ENCODE data around the gene CEACAM6. TPM values are rescaled to one million over a fixed set of nuclear protein-coding genes. Genes with fewer than 3 reads are reported as not detected.

Gene CEACAM6
- total and polyA plus RNA-seq, 9 of the 15 experiments (the other 6 are each of a cell fraction or from before 2014, with no cell fraction given), result 0.24 TPM; not detected in 8

DNA sequence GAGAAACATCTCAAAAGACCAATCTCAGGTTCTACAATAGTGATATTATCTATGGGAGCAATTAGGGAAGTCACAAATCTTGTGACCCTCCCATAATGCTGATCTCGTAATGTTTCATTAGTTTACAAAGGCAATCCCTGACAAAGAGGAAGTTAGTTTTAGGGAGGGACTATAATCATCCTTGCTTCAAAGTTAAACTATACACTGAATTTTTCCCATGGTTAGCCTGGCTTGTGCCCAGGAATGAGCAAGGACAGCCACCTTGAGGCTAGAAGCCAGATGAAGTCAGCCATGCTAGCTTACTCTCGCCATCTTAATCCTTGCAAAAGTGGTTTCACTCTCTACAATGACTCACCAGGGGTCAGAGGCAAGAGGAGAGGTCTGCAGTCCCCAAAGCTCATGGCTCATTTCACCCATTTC lies 46.5 kb downstream of the CEACAM6 start:
- no TSS peak for BruUV-seq (replicated peaks)
- Histone ChIP-seq H3K9ac (ENCODE audit: insufficient read depth in 1 of 2, low read depth in 2 of 2, low read length in 2 of 2) (no peak overlapping the region), H3K79me2 (ENCODE audit: control insufficient read depth, insufficient read depth, low read length) (no peaks in the 10 kb centered on the region), H3K36me3 (ENCODE audit: control insufficient read depth, insufficient read depth, low read length) (no peaks in the 10 kb centered on the region), H3K27me3 (ENCODE audit: control insufficient read depth in 2 of 2, insufficient read depth in 2 of 2, low read length in 2 of 2) (peaks cover 11 to 36% of the 10 kb centered on the region in 2 experiments), H3K4me2 (ENCODE audit: insufficient read depth, low read length) (no peak overlapping the region), H3K9me3 (replicated peaks; ENCODE audit: control insufficient read depth, insufficient read depth, low read depth, low read length) (no peaks in the 10 kb centered on the region), H2AFZ (ENCODE audit: low read depth, low read length) (no peak overlapping the region), H3K4me1 (replicated peaks in 1 of 2; ENCODE audit: control insufficient read depth in 2 of 2, insufficient read depth in 2 of 2, low read length in 2 of 2) (no peaks in the 10 kb centered on the region), H3K4me3 (no peak overlapping the region), H4K20me1 (replicated peaks; ENCODE audit: control insufficient read depth, insufficient read depth, low read length) (no peaks in the 10 kb centered on the region), H3K27ac (ENCODE audit: extremely low read depth, low read depth, low read length) (no peak overlapping the region), H3K9me1 (ENCODE audit: control insufficient read depth, insufficient read depth, low read length) (no peaks in the 10 kb centered on the region)
- intact Hi-C loops (cut with micrococcal nuclease), result no loop called here
- no peak for ATAC-seq
- no peak for FAIRE-seq
- WGBS (ENCODE audit: insufficient coverage, low coverage, missing lambda C conversion rate), result 0% methylated on average over 2 of the region's 2 CpGs
- CTCF ChIA-PET (ENCODE audit: low intra/inter-chr PET ratio), result no interaction called here
- POLR2A ChIA-PET, result interaction anchor here (0.6 to 0.8 kb wide), 2 partner anchors 9 to 434 kb away, joined by 3 read pairs; no protein-coding TSS in a partner anchor
- DNase-seq (ENCODE audit: extremely low read depth in 1 of 4, low spot score in 3 of 4), result no peak
- in situ Hi-C loops (cut with MboI), result no loop called here
- TF ChIP-seq RCOR1 (IDR thresholded peaks at IDR 0.05; ENCODE audit: borderline replicate concordance in 1 of 2, low read depth in 2 of 2, low read length in 2 of 2), result 0 out of 4 replicates have a peak, but pooled peaks of 1 of the 2 experiments have one; percentile 12
- TF ChIP-seq HDGF (IDR thresholded peaks at IDR 0.05), result no peak
- no peak for TF ChIP-seq ZNF41 (CRISPR knock-in tag; conservative IDR thresholded peaks at IDR 0.05)
- TF ChIP-seq RFX1 (IDR thresholded peaks at IDR 0.05), result no peak
- TF ChIP-seq ZNF830 (CRISPR knock-in tag; IDR thresholded peaks at IDR 0.05), result no peak
- peak; percentile 40; the same call in 1 of the 2 replicates for TF ChIP-seq SOX6 (IDR thresholded peaks at IDR 0.05)
- TF ChIP-seq MEIS2 (IDR thresholded peaks at IDR 0.05; ENCODE audit: partially characterized antibody), result peak; percentile 7
- TF ChIP-seq, protein P1, sequence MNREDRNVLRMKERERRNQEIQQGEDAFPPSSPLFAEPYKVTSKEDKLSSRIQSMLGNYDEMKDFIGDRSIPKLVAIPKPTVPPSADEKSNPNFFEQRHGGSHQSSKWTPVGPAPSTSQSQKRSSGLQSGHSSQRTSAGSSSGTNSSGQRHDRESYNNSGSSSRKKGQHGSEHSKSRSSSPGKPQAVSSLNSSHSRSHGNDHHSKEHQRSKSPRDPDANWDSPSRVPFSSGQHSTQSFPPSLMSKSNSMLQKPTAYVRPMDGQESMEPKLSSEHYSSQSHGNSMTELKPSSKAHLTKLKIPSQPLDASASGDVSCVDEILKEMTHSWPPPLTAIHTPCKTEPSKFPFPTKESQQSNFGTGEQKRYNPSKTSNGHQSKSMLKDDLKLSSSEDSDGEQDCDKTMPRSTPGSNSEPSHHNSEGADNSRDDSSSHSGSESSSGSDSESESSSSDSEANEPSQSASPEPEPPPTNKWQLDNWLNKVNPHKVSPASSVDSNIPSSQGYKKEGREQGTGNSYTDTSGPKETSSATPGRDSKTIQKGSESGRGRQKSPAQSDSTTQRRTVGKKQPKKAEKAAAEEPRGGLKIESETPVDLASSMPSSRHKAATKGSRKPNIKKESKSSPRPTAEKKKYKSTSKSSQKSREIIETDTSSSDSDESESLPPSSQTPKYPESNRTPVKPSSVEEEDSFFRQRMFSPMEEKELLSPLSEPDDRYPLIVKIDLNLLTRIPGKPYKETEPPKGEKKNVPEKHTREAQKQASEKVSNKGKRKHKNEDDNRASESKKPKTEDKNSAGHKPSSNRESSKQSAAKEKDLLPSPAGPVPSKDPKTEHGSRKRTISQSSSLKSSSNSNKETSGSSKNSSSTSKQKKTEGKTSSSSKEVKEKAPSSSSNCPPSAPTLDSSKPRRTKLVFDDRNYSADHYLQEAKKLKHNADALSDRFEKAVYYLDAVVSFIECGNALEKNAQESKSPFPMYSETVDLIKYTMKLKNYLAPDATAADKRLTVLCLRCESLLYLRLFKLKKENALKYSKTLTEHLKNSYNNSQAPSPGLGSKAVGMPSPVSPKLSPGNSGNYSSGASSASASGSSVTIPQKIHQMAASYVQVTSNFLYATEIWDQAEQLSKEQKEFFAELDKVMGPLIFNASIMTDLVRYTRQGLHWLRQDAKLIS (CRISPR knock-in tag; IDR thresholded peaks at IDR 0.05), result no peak
- TF ChIP-seq ZNF324 (CRISPR knock-in tag; IDR thresholded peaks at IDR 0.05), result no peak
- no peak for TF ChIP-seq ZNF316 (IDR thresholded peaks at IDR 0.05)
- no peak for TF ChIP-seq E2F3 (CRISPR knock-in tag; IDR thresholded peaks at IDR 0.05)
- no peak for TF ChIP-seq TAF15 (IDR thresholded peaks at IDR 0.05; ENCODE audit: low read depth, low read length)
- TF ChIP-seq GATAD2B (IDR thresholded peaks at IDR 0.05; ENCODE audit: borderline replicate concordance), result no peak
- no peak for TF ChIP-seq GATA2 (CRISPR knock-in tag; IDR thresholded peaks at IDR 0.05)
- TF ChIP-seq ARNT (IDR thresholded peaks at IDR 0.05), result no peak
- TF ChIP-seq ZKSCAN8 (CRISPR knock-in tag; IDR thresholded peaks at IDR 0.05), result no peak
- no peak for TF ChIP-seq FOXK2 (conservative IDR thresholded peaks at IDR 0.05 in 1 of 2, IDR thresholded peaks at IDR 0.05 in 1 of 2; ENCODE audit: low read depth in 2 of 2)
- TF ChIP-seq, protein P2, sequence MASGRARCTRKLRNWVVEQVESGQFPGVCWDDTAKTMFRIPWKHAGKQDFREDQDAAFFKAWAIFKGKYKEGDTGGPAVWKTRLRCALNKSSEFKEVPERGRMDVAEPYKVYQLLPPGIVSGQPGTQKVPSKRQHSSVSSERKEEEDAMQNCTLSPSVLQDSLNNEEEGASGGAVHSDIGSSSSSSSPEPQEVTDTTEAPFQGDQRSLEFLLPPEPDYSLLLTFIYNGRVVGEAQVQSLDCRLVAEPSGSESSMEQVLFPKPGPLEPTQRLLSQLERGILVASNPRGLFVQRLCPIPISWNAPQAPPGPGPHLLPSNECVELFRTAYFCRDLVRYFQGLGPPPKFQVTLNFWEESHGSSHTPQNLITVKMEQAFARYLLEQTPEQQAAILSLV (tag; IDR thresholded peaks at IDR 0.05), result no peak
- no peak for TF ChIP-seq NFE2 (IDR thresholded peaks at IDR 0.05; ENCODE audit: low read depth)
- no peak for TF ChIP-seq ZNF239 (CRISPR knock-in tag; IDR thresholded peaks at IDR 0.05)
- TF ChIP-seq MYNN (IDR thresholded peaks at IDR 0.05), result no peak
- TF ChIP-seq MYNN (CRISPR knock-in tag; IDR thresholded peaks at IDR 0.05), result no peak
- no peak for TF ChIP-seq ZNF121 (CRISPR knock-in tag; conservative IDR thresholded peaks at IDR 0.05)
- no peak for TF ChIP-seq RHOXF2B (CRISPR knock-in tag; conservative IDR thresholded peaks at IDR 0.05)
